ENCODE data around the gene TCF19. TPM values are rescaled to one million over a fixed set of nuclear protein-coding genes. Genes with fewer than 3 reads are reported as not detected.
"Not testable (repeated sequence)": the region's sequence is repeated elsewhere in the genome, so short reads cannot be mapped to it uniquely, and the experiment has no call there.

TCF19 gene
- total and polyA plus RNA-seq, 2 donors (not counting 3 experiments of a cell fraction or from before 2014, with no cell fraction given): 13.9 to 31.7 TPM

DNA sequence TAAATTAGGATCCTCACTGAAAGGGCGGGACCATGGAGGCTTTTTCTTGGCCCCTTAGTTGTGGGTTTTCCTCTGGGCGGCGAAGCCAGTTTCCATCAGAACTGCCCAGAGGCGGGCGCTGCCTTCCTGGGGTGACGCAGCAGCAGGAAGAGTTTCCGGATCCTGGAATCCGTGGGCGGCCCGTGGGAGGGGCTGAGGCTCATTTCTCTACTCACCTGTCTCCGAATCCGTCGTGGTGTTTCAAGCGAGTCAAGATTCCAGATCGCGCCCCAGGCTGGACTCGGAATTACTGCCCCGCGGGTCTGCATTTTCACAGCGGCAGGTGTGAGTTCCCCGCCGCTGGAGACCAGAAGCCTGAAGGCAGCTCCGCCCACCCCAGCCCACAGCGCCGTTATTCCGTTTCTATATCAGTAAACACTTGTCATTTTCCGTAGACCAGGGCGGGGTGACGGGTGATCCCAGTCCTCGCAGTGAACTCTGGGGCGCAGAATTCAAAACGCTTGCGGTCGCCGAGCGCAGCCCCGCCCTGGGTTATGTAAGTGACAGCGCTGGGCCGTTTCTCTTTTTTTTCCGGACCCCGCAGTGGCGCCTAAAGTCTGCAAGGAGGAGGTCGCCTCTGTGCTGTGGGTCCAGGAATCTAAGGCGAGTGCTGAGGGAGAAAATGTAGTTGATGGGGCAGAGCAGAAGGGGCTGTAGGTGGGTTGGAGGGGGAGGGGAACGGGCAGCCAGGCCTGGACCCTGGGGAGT, 39.3 kb downstream of the TCF19 start:
- H3K9me1 ChIP-seq (replicated peaks; ENCODE audit: control insufficient read depth, extremely low read depth, insufficient read depth, low read length): no peaks in the 10 kb centered on the region

DNA sequence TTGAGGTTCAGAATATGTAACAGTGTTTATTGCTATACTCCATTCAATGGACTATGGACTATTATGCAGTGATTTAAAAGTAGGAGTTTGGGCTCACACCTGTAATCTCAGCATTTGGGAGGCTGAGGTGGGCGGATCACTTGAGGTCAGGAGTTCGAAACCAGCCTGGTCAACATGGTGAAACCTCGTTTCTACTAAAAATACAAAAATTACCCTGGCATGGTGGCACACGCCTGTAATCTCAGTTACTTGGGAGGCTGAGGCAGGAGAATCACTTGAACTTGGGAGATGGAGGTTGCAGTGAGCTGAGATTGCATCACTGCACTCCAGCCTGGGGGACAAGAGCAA, 40.7 kb downstream of the TCF19 start:
- dilution Hi-C loops (cut with MboI; ENCODE audit: extremely low pct_ligation_motif_present, low sequenced_read_pairs); intact Hi-C loops (cut with micrococcal nuclease): not testable (repeated sequence)

More for the DNA sequence above, 39.3 kb downstream of the TCF19 start:
- CTCF ChIA-PET: interaction anchor here (0.7 to 15.1 kb wide), 10 partner anchors 14 to 177 kb away, joined by 3 to 233 read pairs (median 4); no protein-coding TSS in a partner anchor
- H3K4me1 ChIP-seq (ENCODE audit: control insufficient read depth, extremely low read depth, insufficient read depth, low read length): peaks cover 4% of the 10 kb centered on the region
- TSS peak; percentile 92 for BruUV-seq (replicated peaks)
- H3K9ac ChIP-seq (replicated peaks; ENCODE audit: extremely low read depth, insufficient read depth, low read length): peak overlapping the region; percentile 82
- intact Hi-C loops (cut with micrococcal nuclease) (loop anchor here (1.0 to 2.0 kb wide), 3 partner anchors 75 to 244 kb away; partner anchors contain the start of gene HLA-C), dilution Hi-C loops (cut with MboI; ENCODE audit: extremely low pct_ligation_motif_present, low sequenced_read_pairs) (no loop called here)
- H4K20me1 ChIP-seq (replicated peaks; ENCODE audit: control insufficient read depth, extremely low read depth, insufficient read depth, low read length): no peaks in the 10 kb centered on the region
- no peak for TF ChIP-seq GATA2 (IDR thresholded peaks at IDR 0.05; ENCODE audit: insufficient read depth, insufficient read length, low read depth, low read length)
- peak; percentile 29 for TF ChIP-seq FOS (IDR thresholded peaks at IDR 0.05; ENCODE audit: borderline replicate concordance, insufficient read depth, low read length)
- peak; percentile 27 for TF ChIP-seq POLR2A (IDR thresholded peaks at IDR 0.05; ENCODE audit: low read depth, low read length)
- no peak for TF ChIP-seq MYC (IDR thresholded peaks at IDR 0.05; ENCODE audit: low read depth, low read length)
- TF ChIP-seq, protein P1, sequence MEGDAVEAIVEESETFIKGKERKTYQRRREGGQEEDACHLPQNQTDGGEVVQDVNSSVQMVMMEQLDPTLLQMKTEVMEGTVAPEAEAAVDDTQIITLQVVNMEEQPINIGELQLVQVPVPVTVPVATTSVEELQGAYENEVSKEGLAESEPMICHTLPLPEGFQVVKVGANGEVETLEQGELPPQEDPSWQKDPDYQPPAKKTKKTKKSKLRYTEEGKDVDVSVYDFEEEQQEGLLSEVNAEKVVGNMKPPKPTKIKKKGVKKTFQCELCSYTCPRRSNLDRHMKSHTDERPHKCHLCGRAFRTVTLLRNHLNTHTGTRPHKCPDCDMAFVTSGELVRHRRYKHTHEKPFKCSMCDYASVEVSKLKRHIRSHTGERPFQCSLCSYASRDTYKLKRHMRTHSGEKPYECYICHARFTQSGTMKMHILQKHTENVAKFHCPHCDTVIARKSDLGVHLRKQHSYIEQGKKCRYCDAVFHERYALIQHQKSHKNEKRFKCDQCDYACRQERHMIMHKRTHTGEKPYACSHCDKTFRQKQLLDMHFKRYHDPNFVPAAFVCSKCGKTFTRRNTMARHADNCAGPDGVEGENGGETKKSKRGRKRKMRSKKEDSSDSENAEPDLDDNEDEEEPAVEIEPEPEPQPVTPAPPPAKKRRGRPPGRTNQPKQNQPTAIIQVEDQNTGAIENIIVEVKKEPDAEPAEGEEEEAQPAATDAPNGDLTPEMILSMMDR (IDR thresholded peaks at IDR 0.05; ENCODE audit: extremely low read depth in 1 of 2, insufficient read depth in 1 of 2, low read depth in 1 of 2, low read length in 2 of 2): no peak
- no peak for TF ChIP-seq JUN (IDR thresholded peaks at IDR 0.05; ENCODE audit: borderline replicate concordance, insufficient read depth, insufficient read length, low read depth)
- no peak for TF ChIP-seq POLR2AphosphoS5 (IDR thresholded peaks at IDR 0.05; ENCODE audit: insufficient read depth, low read depth, low read length)
- TF ChIP-seq, protein P2, sequence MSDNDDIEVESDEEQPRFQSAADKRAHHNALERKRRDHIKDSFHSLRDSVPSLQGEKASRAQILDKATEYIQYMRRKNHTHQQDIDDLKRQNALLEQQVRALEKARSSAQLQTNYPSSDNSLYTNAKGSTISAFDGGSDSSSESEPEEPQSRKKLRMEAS (IDR thresholded peaks at IDR 0.05; ENCODE audit: insufficient read depth, insufficient read length): no peak
- TF ChIP-seq EZH2 (IDR thresholded peaks at IDR 0.05; ENCODE audit: borderline replicate concordance, low read depth, low read length, severe bottlenecking): no peak
- H3K4me2 ChIP-seq (ENCODE audit: insufficient read depth, low read length): peak overlapping the region; percentile 65
- H3K27me3 ChIP-seq (ENCODE audit: control insufficient read depth in 2 of 2, insufficient read depth in 2 of 2, low read length in 2 of 2): no peaks in the 10 kb centered on the region
- POLR2A ChIA-PET: no interaction called here
- H2AFZ ChIP-seq (ENCODE audit: low read depth, low read length): peak overlapping the region; percentile 96
- peak overlapping the region; percentile 51 to 88 (median 79) for H3K4me3 ChIP-seq (replicated peaks in 1 of 3; ENCODE audit: insufficient read depth in 1 of 3, low read depth in 1 of 3, low read length in 3 of 3)
- H3K79me2 ChIP-seq (ENCODE audit: control insufficient read depth, insufficient read depth, low read length): peaks cover 3% of the 10 kb centered on the region
- FAIRE-seq (peak; percentile 86), DNase-seq (ENCODE audit: low read depth, low spot score) (peak; percentile 74)
- H3K9me3 ChIP-seq (replicated peaks; ENCODE audit: control insufficient read depth, insufficient read depth, low read length): no peaks in the 10 kb centered on the region
- peak overlapping the region; percentile 93 for H3K27ac ChIP-seq (ENCODE audit: insufficient read depth, low read depth, low read length)
- H3K36me3 ChIP-seq (ENCODE audit: control insufficient read depth in 2 of 2, extremely low read depth in 1 of 2, insufficient read depth in 2 of 2, low read length in 2 of 2): no peaks in the 10 kb centered on the region

More for the DNA sequence above, 40.7 kb downstream of the TCF19 start:
- H3K36me3 ChIP-seq (ENCODE audit: control insufficient read depth in 2 of 2, extremely low read depth in 1 of 2, insufficient read depth in 2 of 2, low read length in 2 of 2); H3K79me2 ChIP-seq (ENCODE audit: control insufficient read depth, insufficient read depth, low read length); DNase-seq (ENCODE audit: low read depth, low spot score); BruUV-seq (replicated peaks); H3K4me2 ChIP-seq (ENCODE audit: insufficient read depth, low read length); FAIRE-seq; H2AFZ ChIP-seq (ENCODE audit: low read depth, low read length); H3K27ac ChIP-seq (ENCODE audit: insufficient read depth, low read depth, low read length); H3K9ac ChIP-seq (replicated peaks; ENCODE audit: extremely low read depth, insufficient read depth, low read length); H3K9me3 ChIP-seq (replicated peaks; ENCODE audit: control insufficient read depth, insufficient read depth, low read length); POLR2A ChIA-PET; H4K20me1 ChIP-seq (replicated peaks; ENCODE audit: control insufficient read depth, extremely low read depth, insufficient read depth, low read length); H3K27me3 ChIP-seq (ENCODE audit: control insufficient read depth in 2 of 2, insufficient read depth in 2 of 2, low read length in 2 of 2); H3K9me1 ChIP-seq (replicated peaks; ENCODE audit: control insufficient read depth, extremely low read depth, insufficient read depth, low read length); H3K4me3 ChIP-seq (replicated peaks in 1 of 3; ENCODE audit: insufficient read depth in 1 of 3, low read depth in 1 of 3, low read length in 3 of 3): not testable (repeated sequence)
- peaks cover 14% of the 10 kb centered on the region for H3K4me1 ChIP-seq (ENCODE audit: control insufficient read depth, extremely low read depth, insufficient read depth, low read length)
- CTCF ChIA-PET: interaction anchor here (15.1 kb wide), 1 partner anchor 167 kb away, joined by 233 read pairs; no protein-coding TSS in a partner anchor

Measured in endothelial cell of umbilical vein (primary cell).